HG03095 (cell line): ENCODE results near the gene TRIP11.

Source experiments
- ATAC-seq: cut with Tn5 transposase; IDR thresholded peaks from one replicate; pipeline ENCODE4 v1.9.1; 2021; ENCODE audit warnings: moderate library complexity; ENCODE audit not compliant: unreplicated experiment

Gene TRIP11

DNA sequence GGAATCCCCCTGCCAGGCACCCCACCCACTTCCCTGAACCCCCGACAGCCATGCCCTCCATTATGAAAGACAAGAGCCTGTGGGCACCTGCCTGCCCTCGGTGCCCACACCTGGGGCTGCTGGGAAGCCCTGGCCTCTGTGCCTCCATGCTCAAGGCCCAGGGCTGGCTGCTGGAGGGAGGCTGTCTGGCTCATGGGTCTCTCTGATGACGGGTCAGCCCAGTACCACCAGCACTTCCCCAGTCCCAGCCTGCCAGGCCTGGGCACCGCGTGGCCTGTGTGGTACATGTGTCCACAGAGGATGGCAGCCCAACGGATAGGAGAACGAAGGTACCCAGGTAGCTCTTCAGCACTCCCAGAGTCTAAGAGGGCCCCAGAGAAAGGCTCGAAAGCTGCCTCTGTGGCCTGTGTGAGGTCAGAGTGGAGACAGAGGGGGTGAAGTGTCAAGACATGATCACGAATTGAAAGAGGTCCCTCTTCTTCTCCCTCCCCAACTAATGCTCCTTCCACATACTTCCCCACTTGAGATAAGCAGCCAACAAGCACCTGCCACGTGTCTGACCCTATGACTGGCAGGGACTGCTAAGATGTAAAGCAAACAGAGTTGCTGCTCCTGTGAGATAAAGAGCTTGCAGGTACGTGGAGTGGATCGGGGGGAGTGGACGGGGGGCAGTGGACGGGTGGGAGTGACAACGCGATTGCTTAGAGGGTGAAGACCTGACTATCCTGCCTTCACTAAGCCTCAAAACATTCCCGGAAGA lies 113.5 kb downstream of the TRIP11 start:
- ATAC-seq: no peak

DNA sequence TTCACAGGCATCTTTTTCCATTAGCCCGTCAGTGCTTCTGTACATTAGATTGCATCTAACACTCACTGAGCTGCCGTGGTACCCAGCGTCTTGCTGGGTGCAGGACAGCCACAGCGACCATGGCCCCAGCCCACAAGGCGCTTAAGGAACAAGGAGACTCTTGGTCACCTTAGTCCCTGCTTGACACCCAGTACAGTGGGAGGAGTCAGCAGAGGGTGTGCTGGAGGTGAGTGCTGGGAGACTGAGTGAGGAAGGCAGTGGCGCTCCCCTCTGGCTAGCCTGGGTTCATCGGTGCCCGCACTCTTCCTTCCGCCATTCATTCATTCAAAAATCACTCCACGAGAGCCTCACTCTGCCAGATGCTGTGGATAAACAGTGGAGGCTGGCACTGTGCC lies 114.1 kb downstream of the TRIP11 start:
- ATAC-seq: no peak

DNA sequence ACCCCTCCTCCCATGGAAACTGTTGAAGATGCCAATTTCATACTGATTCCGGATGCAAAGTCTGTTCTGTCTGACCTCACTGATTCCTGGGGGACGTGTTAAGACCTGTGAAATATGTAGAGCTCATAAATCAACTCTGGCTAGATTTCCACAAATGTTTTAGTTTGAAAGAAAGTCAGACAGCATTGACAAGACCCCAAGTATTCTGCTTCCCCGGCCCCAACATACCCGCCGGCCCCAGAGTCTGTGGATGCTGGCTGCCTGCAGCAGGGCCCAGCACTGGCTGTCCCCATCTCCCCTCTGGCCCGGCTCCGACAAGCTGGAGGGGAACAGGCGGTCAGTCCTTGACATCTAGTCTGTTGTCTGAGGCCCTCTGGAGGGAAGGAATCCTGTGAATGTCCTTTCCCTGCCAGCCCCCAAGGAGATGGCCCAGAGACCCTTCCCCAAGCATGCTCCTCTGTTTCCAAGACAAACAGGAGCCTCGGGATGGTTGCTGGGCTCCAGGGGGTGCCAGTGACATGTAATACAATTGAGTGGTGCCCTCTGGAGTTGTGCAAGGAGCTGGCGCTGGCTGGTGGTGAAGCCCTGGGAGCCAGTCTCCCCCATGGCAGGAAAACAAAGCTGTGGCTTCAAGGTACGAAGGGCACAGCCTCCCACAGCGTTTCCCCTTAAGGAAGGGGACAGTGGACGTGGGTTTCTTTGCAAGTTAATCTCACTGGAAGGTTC lies 114.7 kb downstream of the TRIP11 start:
- no peak for ATAC-seq

DNA sequence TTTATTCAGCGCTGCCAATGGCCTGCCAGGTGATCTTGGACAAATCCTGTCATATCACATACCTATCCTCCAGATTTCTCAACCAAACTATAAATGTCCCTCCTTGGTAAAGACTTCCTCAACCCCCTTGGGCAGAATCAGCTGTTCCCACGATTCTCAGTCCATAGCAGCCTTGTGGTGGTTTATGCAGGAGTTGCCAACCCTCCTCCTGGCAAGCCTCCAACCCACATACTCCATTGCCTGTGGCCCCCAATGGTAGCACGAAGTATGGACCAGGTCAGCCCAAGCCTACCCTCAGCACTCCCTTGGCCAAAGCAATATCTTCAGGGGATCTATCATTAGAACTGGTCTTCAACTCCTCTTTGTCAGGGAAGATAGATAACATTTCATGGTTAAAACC lies 119.3 kb downstream of the TRIP11 start:
- no peak for ATAC-seq

DNA sequence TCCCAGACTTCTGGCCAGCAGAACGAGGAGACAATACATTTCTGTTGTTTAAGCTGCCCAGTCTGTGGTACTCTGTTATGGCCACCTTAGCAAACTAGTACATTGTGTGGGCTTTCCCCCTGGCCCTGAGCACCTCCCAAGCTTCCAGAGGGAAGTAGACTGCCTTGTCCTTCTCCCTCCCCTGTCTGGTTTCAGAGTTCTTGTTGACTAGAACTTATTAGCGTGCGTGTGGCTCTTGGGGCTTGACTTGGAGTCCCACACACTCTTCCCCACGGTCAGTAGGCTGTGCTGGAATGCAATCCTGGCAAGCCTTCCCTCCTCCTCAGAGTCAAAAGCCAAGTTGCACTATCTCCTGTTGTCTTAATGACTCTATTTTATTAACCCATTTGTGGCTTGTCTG lies 120.0 kb downstream of the TRIP11 start:
- no peak for ATAC-seq

DNA sequence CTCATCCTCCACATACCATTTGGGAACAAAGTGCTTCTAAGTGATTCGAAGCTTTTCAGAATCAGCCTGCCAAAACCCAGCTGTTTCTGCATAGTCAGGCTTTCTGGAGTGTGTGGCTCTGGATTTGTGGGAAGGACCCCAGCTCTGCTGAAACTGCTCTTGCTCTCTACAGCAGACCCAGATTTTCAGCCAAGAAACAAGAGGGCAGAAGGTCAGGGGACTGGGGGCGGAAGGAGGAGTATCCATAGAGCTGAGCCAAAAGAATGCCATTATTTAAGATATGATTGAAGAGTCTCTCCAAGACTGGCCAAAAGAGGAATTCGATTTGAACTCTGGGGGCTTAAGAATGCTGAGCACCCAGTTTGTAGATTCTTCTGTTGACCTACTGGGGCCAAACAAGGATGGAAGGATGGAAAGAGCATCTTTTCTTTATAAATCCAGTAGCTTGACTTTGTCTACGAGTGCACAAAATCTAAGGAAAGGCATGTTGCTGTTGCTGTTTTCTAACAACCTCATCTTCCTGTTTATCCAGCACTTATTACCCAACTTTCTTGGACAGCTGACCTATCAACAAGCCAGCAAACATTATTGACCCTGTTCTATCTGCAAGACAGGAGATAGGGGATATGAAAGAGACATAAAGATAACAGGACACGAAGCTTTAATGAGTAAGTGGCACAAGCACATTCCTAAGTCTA lies 121.5 kb downstream of the TRIP11 start:
- no peak for ATAC-seq
